HG03565 (cell line): ENCODE measurements around the gene KCNQ2.

Experiments
- ATAC-seq: cut with Tn5 transposase; IDR thresholded peaks from one replicate; pipeline ENCODE4 v1.9.1; 2021; ENCODE audit warnings: mild to moderate bottlenecking, moderate library complexity; ENCODE audit not compliant: unreplicated experiment

Gene KCNQ2

DNA sequence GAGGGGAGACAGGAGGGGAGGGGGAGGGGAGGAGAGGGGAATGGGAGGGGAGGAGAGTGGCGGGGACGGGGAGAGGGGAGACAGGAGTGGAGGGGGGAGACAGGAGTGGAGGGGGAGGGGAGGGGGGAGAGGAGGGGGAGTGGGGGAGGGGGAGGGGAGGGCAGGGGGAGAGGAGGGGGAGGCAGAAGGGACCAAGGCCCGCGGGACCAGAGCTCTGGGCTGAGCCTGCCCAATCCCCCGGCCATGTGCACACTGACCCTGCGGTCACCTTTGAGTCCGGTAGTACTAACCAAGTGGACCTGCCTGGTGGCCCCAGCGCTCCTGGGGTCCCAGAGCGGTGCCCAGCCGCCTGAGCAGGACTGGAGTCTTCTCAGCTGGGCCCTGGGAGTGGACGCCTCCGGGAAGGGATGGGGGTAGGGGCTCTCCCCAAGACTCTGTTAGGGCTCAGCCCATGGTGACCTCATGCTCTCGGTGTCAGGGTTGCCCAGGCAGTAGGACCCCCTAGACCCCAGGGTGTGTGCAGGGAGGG is 471 bp upstream of the KCNQ2 start:
- ATAC-seq, result no peak

DNA sequence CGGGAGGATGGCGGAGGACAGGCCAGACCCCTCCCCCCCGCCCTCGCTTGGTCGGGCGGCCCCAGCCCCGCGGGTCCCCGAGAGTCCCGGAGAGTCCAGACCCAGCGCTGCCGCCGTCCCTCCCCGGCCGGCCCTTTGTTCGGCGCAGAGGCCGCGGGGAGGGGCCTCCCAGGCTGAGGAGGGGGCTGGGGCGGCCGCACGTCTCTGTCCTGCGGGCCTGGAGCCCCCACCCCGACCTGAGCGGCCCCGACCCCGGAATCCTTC is 806 bp downstream of the KCNQ2 start:
- ATAC-seq, result no peak

DNA sequence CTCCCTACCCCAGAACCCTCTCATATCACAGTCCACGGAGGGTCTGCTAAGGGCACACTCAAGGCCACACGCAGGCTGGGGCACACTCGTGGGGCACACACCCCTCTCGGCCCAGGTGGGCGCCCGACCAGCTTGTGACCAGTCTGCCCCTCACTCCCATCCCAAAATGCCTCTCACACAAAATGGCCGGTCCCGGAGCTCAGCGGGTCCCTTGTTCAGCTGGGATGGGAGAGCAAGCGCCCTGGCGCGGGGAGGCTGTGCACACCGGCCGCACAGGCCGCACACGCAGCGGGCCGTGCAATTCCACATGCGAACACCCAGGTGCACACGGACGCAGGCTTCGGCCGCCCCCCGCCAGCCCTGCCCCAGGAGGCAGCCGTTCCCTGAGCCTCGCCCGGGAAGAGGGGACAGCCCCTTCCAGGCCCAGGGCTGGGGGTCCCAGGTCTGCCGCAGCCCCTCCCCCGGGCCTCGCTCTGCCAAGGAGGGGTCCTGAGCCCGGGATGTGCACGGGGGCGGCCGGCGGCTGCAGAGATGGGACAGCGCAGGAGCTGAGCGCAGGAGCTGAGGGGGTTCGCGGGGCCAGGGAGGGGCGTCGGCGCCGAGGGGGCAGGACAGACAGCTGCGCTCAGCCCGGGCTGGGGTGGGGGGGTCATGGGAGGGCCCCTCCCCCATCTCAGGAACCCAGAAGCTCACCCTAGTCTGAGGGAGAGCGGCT is 1.3 kb downstream of the KCNQ2 start:
- ATAC-seq, result no peak

DNA sequence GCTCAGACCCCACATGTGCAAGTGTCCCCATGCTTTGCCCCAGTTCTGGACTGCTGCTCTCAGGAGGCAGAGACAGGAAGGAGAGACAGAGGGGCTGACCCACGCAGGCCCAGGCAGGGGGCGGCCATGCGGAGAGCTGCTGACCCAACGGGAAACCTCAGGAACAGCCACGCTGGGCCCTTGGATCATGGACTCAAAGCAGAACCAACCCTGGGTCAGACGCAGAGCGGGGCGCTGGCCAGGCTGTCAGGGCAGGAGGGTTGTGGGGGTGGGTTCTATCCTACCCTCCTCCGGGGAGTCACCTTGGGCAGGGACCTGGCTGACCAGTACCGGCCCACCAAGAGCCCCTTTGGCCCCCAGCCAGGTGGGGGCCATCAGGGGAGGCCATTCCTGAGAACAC is 2.0 kb downstream of the KCNQ2 start:
- no peak for ATAC-seq

DNA sequence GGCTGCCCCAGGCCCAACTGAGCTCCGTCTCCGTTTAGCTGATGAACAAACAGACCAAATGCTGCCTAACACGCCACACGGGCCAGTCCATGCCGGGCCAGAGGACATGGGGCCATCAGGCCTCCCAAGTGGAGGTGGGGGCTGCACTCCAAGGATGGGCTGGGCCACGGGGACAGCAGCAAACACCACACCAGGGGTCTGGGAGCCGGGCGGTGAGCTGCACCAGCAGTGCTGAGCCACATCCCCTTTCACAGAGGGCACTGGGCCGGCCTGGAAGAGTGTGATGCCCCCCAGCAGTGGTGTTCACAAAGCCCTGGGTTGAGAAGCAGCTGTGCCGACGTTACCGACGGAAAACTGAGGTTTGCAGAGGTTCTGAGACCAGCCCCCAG is 2.7 kb downstream of the KCNQ2 start:
- ATAC-seq, result no peak

DNA sequence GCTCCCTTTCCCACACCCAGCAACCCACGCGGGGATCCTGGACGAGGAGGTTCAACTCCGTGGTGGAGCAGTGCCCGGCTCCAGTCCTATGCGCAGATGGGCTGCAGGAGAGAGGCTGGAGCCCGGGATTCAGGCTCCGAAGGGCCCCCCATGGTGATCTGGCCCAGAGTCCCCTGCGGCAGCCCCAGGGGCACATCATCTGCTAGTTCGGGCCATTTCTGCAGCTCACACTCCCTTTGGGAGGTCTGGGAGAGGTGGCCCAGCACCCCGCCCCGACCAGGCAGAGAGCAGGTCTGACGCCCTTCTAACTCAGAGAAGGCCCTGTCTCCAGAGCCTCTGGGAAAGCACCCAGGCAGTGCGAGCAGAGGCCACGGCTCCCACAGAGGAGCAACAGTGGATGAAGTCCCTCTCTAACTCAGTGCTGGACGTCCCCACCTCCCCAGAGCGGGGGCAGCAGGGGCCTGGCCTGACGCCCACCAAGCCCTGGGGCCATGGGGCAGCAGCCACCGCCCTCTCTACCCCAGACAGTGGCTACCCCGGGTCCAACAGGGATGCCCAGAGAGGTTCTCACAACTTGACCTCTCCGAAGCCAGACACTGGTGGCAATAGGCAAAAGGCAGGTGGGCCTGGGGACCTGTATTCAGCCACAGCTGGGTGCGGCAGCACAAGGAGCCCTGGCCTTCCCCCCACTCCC is 3.3 kb downstream of the KCNQ2 start:
- ATAC-seq, result no peak

DNA sequence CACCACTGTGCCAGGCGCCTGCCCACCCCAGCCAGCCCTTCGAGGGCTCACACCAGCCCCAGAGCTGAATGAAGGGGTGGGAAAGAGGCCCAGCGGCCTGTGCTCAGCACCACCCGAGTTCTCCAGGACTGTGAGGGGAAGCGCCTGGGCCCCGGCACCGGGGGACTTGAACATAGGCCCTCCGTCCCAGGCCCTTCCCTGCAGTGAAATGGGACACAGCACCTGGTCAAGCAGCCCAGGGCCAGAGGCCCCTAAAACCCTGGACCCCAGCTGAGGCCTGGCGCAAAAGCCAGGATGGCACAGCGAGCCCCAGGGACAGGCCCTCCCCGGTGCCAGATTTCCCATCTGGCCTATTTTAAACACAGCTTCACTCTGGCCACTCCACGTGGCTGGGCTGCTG is 4.0 kb downstream of the KCNQ2 start:
- no peak for ATAC-seq

DNA sequence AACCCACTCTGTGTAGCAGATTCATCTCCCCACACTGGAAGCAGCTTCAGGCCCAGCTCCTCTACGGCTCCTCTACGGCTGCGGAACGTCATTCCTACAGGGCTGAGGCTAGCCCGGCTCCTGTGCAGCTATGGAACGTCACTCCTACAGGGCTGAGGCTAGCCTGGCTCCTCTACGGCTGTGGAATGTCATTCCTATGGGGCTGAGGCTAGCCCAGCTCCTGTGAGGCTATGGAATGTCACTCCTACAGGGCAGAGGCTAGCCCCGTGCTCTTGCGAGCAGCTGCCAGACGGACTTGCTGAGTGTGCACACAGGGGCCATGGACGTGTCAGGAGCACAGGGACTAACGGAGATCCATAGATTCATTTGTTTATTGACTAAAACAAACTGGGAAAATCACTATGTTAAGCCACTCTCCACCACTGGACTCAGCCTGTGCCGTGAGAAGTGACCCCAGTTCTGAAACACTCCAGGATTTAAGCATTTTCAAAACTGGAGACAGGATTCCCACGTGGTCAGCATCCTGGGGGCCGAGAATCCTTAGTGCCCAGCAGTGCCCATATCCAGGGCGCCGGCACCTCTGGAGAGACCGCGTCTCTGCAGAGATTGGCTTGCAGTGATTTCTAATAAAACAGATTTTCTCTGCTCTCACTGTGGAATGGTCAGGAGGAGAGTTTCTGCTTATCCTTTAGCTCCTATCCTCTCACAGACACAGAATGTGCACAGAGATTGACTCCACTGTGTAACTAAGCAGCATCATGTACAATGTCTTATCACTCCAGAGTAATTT is 5.0 kb downstream of the KCNQ2 start:
- no peak for ATAC-seq

DNA sequence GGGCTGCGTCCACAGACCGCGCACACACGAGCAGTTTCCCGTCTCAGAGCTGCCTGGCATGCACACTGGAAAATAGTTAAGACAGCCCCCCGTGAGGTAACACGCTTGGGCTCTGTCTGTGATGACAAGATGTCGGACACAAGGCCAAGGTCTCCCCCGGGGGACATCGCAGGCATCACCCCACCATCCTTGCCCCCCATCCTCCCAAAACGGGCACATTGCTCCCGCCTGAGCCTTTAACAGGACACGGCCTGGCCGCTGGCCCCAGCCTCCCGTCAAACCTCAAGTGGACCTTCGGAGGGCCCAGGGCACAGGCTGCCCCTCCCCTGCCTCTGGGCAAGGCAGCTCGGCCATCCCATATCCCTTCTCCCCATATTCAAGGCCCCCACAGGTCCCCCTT is 5.6 kb downstream of the KCNQ2 start:
- ATAC-seq, result no peak

DNA sequence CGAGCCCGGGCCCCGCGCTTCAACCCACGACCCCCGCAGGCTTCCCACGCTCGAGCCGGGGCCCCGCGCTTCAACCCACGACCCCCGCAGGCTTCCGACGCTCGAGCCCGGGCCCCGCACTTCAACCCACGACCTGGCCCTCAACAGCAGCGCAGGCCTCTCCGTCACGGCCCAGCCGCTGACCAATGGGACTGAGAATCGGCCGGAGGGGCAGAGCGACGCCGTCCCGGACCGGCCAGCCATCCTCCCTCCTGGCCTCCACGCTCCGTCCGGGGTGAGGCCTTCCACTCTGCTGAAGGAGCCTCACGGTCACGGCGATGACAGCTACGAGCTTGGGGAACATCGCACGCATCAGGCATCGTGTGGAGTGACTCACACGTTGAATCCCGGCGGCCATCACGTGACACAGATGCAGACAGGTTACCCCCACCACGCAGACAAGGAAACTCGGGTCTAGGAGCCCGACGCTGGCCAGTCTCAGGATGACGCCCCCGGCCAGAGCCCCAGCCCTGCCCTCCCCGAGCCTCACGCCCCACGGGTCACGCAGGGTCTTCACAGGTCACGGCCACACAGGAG is 6.1 kb downstream of the KCNQ2 start:
- no peak for ATAC-seq

DNA sequence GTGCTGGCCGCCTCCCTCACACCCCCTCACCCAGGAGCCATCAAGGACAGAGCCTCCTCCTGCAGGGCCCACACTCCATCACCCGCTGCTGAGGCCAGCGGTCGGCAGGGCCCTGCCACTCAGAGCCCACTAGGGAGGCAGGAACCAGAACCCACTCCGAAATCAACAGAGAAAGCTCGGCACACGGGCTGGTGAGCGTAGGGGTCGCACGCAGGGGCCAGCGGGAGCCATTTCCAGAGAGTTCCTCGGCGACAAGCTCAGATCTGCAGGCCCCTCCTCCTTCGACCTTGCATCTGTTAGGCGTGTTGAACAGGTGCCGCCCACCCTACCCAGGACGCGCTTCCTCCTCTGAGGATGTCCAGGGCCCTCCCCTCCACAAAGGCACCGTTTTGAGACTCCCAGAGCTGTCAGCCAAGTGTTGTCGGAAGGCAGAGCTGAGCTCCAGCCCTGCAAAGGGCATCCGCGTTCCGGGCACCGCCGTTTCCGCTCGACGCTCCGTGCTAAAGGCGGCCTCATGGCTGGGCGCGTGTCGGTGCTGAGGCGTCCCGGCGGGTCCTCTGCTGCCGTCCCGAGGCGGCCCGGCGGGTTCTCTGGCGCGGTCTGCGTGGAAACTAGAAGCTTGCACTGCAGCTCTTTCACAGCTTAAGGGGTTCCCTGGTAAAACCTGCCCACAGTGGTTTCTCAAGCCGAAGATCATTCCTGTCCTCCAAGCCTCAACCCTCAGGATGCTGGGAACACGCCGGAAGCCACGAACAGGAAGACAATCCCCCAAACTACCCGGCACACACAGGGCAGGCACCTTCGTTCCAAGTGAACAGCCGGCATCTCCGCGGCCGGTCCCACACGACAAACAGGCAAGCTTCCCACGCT is 6.8 kb downstream of the KCNQ2 start:
- no peak for ATAC-seq

DNA sequence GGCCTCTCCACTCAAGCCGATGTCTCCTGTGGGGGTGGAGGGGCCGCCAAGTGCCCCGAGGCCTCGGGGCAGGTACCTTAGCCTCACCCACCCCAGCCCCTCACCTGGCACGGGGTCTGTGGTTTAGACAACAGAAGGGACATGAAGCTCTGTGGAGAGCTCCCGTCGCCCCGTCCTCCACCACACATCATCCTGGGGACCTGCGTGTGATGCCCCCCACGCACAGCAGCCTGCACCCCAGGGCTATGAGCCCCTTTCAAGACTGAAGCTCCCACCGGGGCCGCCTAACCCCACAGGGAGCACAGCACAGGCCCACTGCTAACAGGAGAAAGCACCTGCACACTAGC is 8.2 kb downstream of the KCNQ2 start:
- ATAC-seq, result no peak

DNA sequence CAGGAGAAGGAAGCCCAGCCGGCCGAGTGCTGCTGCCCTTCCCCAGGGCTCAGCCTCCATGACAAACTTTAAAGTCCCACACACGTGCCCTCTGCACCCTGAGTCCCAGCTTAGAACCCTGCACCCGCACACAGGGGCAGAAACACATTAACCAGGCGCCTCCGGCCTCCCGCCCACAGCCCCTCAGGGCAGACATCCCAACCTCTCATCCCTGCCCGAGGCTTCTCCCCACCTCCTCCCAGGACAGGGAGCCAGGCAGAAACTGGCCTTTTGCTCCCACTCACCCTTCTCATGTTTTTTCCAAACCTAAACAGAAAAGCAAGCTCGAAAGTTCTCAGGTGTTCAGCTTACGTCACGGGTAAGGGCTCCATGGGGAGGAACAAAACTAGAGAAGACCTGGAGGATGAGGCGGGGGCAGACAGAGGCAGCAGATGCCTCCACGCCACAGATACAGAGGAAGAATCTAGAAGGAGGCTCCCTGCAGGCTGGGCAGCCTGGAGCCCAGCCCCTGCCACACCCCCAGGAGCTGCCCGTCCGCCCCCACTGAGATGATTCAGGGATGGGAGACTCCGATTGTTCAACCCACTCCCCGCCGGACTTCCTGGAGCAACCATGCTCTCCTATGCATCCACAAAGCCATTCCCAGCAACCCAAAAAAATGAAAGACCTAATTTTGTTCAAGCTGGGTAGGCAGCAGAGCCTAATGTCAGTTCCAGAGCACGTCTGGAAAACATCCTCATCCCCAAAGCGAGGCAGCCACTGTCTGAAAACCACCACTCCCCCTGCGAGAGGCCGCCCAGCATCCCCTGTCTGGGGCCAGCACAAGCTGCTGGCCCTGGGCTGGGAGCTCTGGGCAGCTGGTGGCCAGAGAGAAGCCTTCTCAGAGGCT is 8.8 kb downstream of the KCNQ2 start:
- ATAC-seq, result no peak

DNA sequence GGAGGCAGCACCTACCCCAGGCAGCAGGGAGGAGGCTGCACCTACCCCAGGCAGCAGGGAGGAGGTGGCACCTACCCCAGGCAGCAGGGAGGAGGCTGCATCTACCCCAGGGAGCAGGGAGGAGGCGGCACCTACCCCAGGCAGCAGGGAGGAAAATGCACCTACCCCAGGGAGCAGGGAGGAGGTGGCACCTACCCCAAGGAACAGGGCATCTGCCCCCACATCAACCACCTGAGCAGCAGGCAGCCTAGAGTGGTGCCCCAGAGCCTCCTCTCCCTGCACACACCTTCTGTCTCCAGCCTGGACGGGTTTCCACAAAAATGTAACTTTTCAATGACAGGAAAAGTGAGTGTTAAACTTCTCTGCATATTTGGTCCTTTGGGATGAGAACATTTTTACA is 10.2 kb downstream of the KCNQ2 start:
- ATAC-seq, result no peak

DNA sequence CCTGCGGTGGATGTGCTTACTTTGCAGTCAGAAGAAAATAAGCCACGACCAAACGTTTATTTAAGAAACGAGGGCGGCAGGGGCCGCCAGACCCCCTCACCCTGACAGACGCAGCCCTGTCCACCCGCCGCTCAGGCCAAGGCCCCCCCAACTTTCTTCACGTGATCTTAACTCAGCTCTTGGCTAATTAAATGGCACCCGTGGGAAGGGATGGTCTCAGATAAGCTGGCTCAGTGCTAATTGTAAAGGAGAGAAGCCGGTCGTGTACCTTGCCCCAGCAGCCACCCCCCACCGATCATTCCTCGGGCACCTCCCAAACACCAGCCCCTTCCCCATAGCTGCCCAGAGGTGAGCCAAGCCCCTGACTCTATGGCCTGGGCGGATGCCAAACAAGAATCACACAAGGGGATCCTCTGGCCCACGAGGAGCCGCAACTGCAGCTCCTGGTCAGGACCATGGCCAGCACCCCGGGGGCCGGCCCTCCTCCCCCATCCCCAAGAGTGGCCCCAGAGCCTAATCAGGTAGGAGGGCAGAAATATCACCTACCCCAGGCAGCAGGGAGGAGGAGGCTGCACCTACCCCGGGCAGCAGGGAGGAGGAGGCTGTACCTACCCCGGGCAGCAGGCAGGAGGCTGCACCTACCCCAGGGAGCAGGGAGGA is 11.2 kb downstream of the KCNQ2 start:
- no peak for ATAC-seq

DNA sequence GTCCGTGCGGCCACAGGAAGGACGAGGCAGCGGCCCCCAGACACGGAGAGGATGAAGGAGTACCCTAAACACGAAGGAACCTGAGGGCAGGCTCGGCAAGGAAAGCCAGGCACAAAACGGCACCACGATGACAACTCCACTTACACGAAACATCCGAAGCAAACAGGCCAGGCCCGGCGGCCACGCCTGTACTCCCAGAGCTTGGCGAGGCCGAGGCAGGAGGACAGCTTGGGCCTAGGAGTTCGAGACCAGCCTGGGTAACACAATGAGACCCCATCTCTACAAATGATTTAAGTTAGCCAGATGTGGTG is 13.4 kb downstream of the KCNQ2 start:
- ATAC-seq, result no peak

DNA sequence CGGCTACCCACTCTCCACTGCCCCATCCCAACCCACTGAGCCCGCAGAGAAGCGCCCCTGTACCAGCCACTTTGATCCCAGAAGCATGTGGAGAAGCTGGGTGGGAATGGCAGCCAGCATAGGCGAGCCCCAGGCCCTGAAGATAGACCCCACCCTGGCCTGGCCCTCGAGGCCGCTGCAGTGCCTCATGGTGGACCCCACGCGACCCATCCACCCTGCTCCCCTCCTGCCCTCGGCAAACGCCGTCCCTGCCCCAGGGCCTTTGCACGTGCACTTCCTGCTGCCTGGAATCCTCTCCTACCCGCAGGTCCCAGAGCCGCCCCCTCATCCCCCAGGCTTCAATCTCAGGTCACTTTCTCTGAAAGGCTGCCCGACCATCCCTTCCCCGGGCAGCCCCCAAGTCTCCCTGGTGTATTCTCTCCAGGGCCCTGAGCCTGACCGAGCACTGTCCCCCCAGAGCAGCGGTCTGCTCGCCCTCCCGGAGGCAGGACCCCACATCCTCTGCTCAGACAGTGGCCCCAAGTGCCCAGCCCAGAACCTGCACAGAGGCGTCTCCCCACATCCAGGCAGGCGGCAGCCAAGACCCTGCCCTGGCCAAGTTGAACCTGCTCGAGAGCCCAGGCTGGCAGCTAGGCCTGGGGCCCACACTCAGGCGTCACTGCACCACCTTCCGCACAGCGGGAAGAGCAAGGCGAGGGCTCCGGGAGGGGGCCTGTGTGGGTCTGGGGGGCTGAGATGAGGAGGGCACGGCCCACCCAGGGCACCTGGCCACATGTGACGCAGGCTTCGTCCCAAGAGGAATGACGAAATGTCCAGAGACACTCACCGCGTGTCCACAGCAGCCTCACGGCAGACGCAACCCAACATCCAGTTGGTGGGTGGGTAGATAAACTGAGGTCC is 14.0 kb downstream of the KCNQ2 start:
- ATAC-seq, result no peak

DNA sequence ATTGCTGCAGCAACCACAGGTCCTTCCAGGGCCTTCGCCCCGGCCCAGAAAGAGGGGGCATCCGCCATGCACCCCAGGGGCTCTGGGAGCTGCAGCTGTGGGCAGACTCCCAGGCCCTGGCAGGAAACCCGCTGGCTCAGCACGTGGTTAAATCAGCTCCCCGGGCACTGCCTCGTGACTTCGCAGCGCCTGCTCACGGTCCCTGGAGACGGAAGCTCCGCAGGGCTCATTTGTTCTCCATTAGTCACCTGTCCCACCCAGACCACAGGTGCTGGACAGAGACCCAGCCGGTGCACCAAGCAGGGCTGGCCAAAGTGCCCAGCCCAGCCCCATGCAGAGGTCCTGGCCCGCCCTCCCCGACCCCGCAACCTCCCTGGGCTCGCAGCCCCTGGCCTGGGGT is 14.7 kb downstream of the KCNQ2 start:
- ATAC-seq, result no peak
